GM12873 (cell line): Measurements from ENCODE around the gene ERAS.

ENCODE experiments used
- TF ChIP-seq, protein P1 (sequence below): IDR thresholded peaks from 2 replicates; pipeline ENCODE4 v1.5.1; 2012; ENCODE audit warnings: low read depth, mild to moderate bottlenecking, moderate library complexity, low read length, control low read depth; ENCODE audit not compliant: insufficient read depth; ENCODE audit errors: missing control alignments

ERAS gene

DNA sequence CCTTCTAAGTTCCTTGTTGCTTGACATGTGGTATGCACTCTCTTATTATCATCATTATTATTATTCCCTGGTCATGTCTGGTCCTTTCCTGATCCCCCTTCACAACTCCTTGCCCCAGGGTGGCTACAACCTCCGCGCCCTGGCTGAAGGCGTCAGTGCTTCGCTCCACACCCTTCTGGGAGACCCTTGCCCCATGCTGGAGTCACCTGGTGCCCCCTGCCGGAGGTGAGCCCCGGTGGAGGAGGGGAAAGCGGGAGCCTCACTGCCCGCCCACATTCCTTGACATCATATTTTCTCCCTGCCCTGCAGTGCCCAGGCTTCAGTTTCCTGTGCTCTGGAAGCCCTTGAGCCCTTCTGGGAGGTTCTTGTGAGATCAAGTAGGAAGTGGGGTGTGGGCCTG lies 11.0 kb upstream of the ERAS start:
- TF ChIP-seq, protein P1, sequence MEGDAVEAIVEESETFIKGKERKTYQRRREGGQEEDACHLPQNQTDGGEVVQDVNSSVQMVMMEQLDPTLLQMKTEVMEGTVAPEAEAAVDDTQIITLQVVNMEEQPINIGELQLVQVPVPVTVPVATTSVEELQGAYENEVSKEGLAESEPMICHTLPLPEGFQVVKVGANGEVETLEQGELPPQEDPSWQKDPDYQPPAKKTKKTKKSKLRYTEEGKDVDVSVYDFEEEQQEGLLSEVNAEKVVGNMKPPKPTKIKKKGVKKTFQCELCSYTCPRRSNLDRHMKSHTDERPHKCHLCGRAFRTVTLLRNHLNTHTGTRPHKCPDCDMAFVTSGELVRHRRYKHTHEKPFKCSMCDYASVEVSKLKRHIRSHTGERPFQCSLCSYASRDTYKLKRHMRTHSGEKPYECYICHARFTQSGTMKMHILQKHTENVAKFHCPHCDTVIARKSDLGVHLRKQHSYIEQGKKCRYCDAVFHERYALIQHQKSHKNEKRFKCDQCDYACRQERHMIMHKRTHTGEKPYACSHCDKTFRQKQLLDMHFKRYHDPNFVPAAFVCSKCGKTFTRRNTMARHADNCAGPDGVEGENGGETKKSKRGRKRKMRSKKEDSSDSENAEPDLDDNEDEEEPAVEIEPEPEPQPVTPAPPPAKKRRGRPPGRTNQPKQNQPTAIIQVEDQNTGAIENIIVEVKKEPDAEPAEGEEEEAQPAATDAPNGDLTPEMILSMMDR: no peak

DNA sequence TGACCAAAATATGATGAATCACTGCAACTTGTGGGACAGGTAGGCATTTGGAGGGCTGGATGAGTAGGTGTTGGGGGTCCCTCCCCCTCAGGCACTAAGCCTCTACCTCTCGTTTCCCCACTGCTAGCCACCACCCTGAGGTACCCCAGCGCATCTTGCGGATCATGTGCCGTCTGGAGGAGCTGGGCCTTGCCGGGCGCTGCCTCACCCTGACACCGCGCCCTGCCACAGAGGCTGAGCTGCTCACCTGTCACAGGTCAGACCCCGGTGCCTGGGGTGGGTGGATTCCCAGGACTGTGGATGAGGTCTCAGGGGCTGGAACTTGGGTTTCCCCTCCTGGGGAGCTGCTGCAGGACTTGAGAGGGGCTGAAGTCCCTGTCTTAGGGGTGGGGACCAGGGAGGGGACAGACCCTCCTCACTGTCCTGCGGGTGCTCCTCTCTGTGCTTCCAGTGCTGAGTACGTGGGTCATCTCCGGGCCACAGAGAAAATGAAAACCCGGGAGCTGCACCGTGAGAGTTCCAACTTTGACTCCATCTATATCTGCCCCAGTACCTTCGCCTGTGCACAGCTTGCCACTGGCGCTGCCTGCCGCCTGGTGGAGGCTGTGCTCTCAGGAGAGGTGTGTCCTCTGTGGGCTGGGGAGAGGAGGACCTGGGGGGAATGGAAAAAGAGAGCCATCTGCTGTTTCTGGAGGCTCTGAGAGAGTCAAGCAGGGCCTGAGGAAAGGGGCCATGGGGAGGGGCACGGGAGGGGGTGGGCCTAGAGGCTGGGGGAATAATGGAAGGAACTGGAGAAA lies 10.1 kb upstream of the ERAS start:
- TF ChIP-seq, protein P1: no peak

DNA sequence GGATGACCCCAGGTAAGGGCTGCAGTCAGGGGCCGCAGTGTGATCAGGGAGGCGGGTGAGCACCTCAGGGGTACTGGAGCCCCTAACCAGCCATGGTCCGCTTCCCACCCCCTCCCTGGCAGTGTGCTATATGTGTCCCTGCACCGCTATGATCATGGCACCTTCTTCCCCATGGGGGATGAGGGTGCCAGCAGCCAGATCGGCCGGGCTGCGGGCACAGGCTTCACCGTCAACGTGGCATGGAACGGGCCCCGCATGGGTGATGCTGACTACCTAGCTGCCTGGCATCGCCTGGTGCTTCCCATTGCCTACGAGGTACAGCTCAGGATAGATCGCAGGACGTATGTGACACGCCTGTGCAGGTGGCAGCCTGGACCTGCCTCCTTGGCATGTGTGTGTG lies 8.2 kb upstream of the ERAS start:
- TF ChIP-seq, protein P1: no peak

DNA sequence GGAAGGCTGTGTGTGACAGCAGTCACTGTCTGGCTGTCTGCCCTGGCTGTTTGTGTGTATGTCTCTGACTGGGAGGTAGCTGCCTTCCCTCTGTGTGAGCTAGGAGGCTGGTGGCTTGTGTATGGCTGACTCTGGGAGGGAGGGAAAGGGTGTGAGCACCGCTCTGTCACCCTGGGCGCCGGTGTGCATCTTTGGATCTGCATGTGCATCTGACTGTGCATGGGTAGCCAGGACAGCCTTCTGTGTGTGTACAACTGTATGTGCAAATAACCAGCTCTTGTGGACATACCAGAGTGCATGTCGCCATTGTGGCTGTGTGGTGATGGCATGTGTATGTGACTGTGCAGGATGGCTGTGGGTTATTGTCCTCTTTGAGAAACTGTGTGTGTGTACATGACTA lies 7.4 kb upstream of the ERAS start:
- TF ChIP-seq, protein P1: no peak

DNA sequence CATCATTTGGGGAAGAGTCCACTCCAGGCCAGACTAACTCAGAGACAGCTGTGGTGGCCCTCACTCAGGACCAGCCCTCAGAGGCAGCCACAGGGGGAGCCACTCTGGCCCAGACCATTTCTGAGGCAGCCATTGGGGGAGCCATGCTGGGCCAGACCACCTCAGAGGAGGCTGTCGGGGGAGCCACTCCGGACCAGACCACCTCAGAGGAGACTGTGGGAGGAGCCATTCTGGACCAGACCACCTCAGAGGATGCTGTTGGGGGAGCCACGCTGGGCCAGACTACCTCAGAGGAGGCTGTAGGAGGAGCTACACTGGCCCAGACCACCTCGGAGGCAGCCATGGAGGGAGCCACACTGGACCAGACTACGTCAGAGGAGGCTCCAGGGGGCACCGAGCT lies 3.3 kb upstream of the ERAS start:
- TF ChIP-seq, protein P1: no peak

DNA sequence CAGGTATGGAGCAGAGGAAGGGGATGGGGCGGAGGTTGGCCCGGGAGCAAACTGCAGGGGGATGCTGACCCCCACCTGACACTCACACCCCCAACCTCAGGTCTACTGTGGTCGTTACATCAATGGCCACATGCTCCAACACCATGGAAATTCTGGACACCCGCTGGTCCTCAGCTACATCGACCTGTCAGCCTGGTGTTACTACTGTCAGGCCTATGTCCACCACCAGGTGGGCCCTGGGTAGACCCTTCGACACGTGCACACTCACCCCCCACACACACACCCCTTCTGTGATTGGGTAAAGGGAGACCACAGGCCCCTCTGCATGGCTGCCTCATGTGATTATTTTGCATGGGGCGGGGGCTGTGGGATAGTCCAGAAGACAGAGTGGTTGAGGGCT lies 2.2 kb upstream of the ERAS start:
- TF ChIP-seq, protein P1: no peak

DNA sequence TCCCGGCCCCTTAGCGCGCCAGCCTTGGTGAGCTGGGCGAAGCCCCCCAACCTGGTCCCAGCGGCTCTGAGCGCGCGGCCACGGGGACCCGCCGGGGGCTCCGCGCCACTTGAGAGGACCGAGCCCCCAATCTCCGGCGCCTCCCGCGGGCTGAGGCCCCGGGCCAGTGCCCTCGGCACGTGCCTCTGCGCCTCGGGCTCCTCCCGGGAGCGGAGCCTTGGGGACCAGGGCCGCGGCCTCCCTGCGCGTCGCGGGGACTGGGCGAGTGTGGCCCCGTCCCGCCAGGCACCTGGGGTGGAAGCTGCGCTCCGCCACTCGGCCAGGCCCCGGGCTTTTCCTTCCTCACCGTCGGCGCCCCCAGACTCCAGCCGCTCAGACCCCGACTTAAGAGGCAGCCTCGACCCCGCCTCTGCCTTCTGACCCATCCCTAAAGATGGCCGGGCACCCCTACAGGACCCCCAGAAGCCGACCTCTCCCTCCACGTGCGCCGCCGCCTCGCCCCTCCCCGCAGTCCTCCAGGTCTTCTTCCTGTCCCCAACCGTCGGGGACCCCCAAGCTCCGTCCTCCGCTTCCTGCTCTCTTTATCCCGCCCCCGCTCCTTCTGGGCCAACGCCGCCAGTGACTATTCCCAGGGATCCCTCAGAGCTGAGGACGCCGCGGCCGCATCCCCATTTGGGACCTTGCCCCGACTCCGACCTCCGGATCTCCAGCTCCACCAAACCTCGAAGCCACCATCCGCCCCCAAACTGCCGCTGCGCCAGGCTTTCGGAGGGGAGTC lies 752 bp downstream of the ERAS start:
- TF ChIP-seq, protein P1: no peak
